K562 (cell line): ENCODE measurements around the gene SPEF1. TPM values are rescaled to one million over a fixed set of nuclear protein-coding genes. Genes with fewer than 3 reads are reported as not detected.

Experiments
- DPF2 ChIP-seq: fragments of 450-650 bp; IDR thresholded peaks from 2 replicates; pipeline ENCODE4 v1.6.1; 2016
- ESRRA ChIP-seq: fragments of 450-650 bp; IDR thresholded peaks from 2 replicates; pipeline ENCODE4 v1.6.1; 2014; ENCODE audit warnings: low read depth, mild to moderate bottlenecking, moderate library complexity, borderline replicate concordance
- ETS1 ChIP-seq: conservative IDR thresholded peaks from 2 replicates; pipeline ENCODE4 v1.6.1; 2011; ENCODE audit warnings: low read depth, mild to moderate bottlenecking, low read length; ENCODE audit not compliant: control insufficient read depth
- ETV1 ChIP-seq: fragments of 450-650 bp; conservative IDR thresholded peaks from 2 replicates; pipeline ENCODE4 v1.6.1; 2016; ENCODE audit warnings: missing genetic modification characterization, control low read depth, low read depth, missing compliant biosample characterization
- FOSL1 ChIP-seq: fragments of 200-800 bp; sonication (Bioruptor generic); conservative IDR thresholded peaks from 2 replicates; pipeline ENCODE4 v1.6.1; 2016; ENCODE audit warnings: missing genetic modification characterization, missing compliant biosample characterization
- HMG20A ChIP-seq: fragments of 450-650 bp; formaldehyde crosslinking; conservative IDR thresholded peaks from 2 replicates; pipeline ENCODE4 v1.4.0; 2020; ENCODE audit warnings: mild to moderate bottlenecking, mixed read lengths
- IFI16 ChIP-seq: fragments of 250-450 bp; sonication (Bioruptor Pico); IDR thresholded peaks from 2 replicates; pipeline ENCODE4 v2.1.2; 2022; ENCODE audit warnings: mild to moderate bottlenecking, inconsistent platforms
- ILK ChIP-seq: fragments of 450-650 bp; IDR thresholded peaks from 2 replicates; pipeline ENCODE4 v1.6.1; 2016; ENCODE audit warnings: missing genetic modification characterization, low read depth, mild to moderate bottlenecking, missing compliant biosample characterization, moderate library complexity, borderline replicate concordance
- JUNB ChIP-seq: fragments of 450-650 bp; formaldehyde crosslinking; conservative IDR thresholded peaks from 2 replicates; pipeline ENCODE4 v1.4.0; 2020; ENCODE audit warnings: mild to moderate bottlenecking
- KAT2B ChIP-seq: IDR thresholded peaks from one replicate; pipeline ENCODE4 v1.6.1; 2012; ENCODE audit warnings: low read depth, mild to moderate bottlenecking, control low read depth, inconsistent platforms, low read length, moderate library complexity
- KAT7 ChIP-seq: sonication (generic); formaldehyde crosslinking; IDR thresholded peaks from 2 replicates; pipeline ENCODE4 v1.8.0; 2022; ENCODE audit warnings: missing genetic modification reagents, mild to moderate bottlenecking, borderline replicate concordance
- KDM4B ChIP-seq, 2 experiments: fragments of 450-650 bp in 1 of 2; sonication (generic) in 1 of 2; IDR thresholded peaks; 2 replicates each; pipeline ENCODE4 v1.6.1; 2016 to 2017; ENCODE audit warnings: borderline replicate concordance in 2 of 2, antibody characterized with exemption in 1 of 2, low read depth in 1 of 2, mild to moderate bottlenecking in 1 of 2
- KLF1 ChIP-seq: fragments of 450-650 bp; IDR thresholded peaks from 2 replicates; pipeline ENCODE4 v1.6.1; 2016; ENCODE audit warnings: missing genetic modification characterization, missing compliant biosample characterization
- MCM2 ChIP-seq: fragments of 450-650 bp; IDR thresholded peaks from 2 replicates; pipeline ENCODE4 v1.6.1; 2017; ENCODE audit warnings: low read depth, mild to moderate bottlenecking
- PTRF ChIP-seq: fragments of 450-650 bp; IDR thresholded peaks from 2 replicates; pipeline ENCODE4 v1.6.1; 2016; ENCODE audit warnings: mild to moderate bottlenecking, missing genetic modification characterization, missing compliant biosample characterization
- SOX6 ChIP-seq: fragments of 450-650 bp; IDR thresholded peaks from 2 replicates; pipeline ENCODE4 v1.6.1; 2014; ENCODE audit warnings: mild to moderate bottlenecking
- ZNF165 ChIP-seq: fragments of 250-450 bp; sonication (Bioruptor Pico); IDR thresholded peaks from 2 replicates; pipeline ENCODE4 v1.4.0; 2020; ENCODE audit warnings: borderline replicate concordance
- ZNF24 ChIP-seq: fragments of 450-650 bp; IDR thresholded peaks from 2 replicates; pipeline ENCODE4 v1.6.1; 2016
- ZNF384 ChIP-seq: IDR thresholded peaks from 2 replicates; pipeline ENCODE4 v1.6.1; 2012; ENCODE audit warnings: low read depth, low read length, improper control_type of control experiment
- polyA plus RNA-seq, 8 experiments: library from polyadenylated mRNA; depleted of rRNA in 4 of 8; stranded (reverse) in 5 of 8; unstranded in 3 of 8; fragments of >200 nt; fragmentation: Nextera tagmentation in 2 of 8; fragmentation: Illumina TruSeq in 1 of 8; extraction: Ambion mirVana in 2 of 8; extraction: Trizol in 1 of 8; gene quantifications; 2 replicates each; pipeline versions ENCODE4 v1.2.1 to v1.2.3, GENCODE V29; 2011 to 2014; ENCODE audit warnings: inconsistent platforms in 1 of 8, missing spikeins in 1 of 8
- total RNA-seq, 7 experiments: library from RNA; depleted of rRNA in 6 of 7; stranded (reverse); fragments of >200 nt in 6 of 7; fragmentation: Illumina TruSeq in 2 of 7; extraction: Trizol in 2 of 7; gene quantifications; 2 replicates each; pipeline versions ENCODE4 v1.2.1 to v1.2.3, GENCODE V29; 2011 to 2021; ENCODE audit warnings: low replicate concordance in 1 of 7
- TF ChIP-seq, protein P1 (sequence below): fragments of 250-450 bp; sonication (Bioruptor Pico); IDR thresholded peaks from 2 replicates; pipeline ENCODE4 v1.8.0; 2021; ENCODE audit warnings: borderline replicate concordance, mild to moderate bottlenecking, moderate library complexity; ENCODE audit not compliant: poor library complexity, severe bottlenecking
- TF ChIP-seq, protein P2 (sequence below): IDR thresholded peaks from 2 replicates; pipeline ENCODE4 v1.6.1; 2014; ENCODE audit warnings: antibody characterized with exemption
- TF ChIP-seq, protein P3 (sequence below): fragments of 250-450 bp; sonication (Bioruptor Pico); IDR thresholded peaks from 2 replicates; pipeline ENCODE4 v1.4.0; 2020; ENCODE audit warnings: mild to moderate bottlenecking, moderate library complexity, borderline replicate concordance

Gene SPEF1
- total and polyA plus RNA-seq, 9 of the 15 experiments (the other 6 are each of a cell fraction or from before 2014, with no cell fraction given), result not detected

GRCh38 chr20:3795511-3796468 lies 14.5 kb upstream of the SPEF1 start, which contains the start of gene CDC25B (continued):
- TF ChIP-seq, protein P1, sequence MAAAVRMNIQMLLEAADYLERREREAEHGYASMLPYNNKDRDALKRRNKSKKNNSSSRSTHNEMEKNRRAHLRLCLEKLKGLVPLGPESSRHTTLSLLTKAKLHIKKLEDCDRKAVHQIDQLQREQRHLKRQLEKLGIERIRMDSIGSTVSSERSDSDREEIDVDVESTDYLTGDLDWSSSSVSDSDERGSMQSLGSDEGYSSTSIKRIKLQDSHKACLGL (CRISPR knock-in tag), result no peak
- no peak for TF ChIP-seq ZNF165
- TF ChIP-seq ZNF24, result peak; percentile 96
- TF ChIP-seq ETS1, result no peak
- no peak for TF ChIP-seq MCM2
- no peak for TF ChIP-seq JUNB (CRISPR knock-in tag)
- TF ChIP-seq IFI16, result no peak
- no peak for TF ChIP-seq HMG20A (CRISPR knock-in tag)
- peak; percentile 89; the same call in 1 of the 2 replicates for TF ChIP-seq KAT7 (CRISPR knock-in tag)
- TF ChIP-seq KAT2B, result no peak
- TF ChIP-seq ETV1 (tag), result peak; percentile 88
- no peak for TF ChIP-seq PTRF
- no peak for TF ChIP-seq ZNF384
- no peak for TF ChIP-seq ILK (tag)
- peak; percentile 99 for TF ChIP-seq ESRRA
- TF ChIP-seq, protein P2, sequence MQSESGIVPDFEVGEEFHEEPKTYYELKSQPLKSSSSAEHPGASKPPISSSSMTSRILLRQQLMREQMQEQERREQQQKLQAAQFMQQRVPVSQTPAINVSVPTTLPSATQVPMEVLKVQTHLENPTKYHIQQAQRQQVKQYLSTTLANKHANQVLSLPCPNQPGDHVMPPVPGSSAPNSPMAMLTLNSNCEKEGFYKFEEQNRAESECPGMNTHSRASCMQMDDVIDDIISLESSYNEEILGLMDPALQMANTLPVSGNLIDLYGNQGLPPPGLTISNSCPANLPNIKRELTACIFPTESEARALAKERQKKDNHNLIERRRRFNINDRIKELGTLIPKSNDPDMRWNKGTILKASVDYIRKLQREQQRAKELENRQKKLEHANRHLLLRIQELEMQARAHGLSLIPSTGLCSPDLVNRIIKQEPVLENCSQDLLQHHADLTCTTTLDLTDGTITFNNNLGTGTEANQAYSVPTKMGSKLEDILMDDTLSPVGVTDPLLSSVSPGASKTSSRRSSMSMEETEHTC, result peak; percentile 57; the same call in 1 of the 2 replicates
- TF ChIP-seq FOSL1 (tag), result no peak
- TF ChIP-seq, protein P3, sequence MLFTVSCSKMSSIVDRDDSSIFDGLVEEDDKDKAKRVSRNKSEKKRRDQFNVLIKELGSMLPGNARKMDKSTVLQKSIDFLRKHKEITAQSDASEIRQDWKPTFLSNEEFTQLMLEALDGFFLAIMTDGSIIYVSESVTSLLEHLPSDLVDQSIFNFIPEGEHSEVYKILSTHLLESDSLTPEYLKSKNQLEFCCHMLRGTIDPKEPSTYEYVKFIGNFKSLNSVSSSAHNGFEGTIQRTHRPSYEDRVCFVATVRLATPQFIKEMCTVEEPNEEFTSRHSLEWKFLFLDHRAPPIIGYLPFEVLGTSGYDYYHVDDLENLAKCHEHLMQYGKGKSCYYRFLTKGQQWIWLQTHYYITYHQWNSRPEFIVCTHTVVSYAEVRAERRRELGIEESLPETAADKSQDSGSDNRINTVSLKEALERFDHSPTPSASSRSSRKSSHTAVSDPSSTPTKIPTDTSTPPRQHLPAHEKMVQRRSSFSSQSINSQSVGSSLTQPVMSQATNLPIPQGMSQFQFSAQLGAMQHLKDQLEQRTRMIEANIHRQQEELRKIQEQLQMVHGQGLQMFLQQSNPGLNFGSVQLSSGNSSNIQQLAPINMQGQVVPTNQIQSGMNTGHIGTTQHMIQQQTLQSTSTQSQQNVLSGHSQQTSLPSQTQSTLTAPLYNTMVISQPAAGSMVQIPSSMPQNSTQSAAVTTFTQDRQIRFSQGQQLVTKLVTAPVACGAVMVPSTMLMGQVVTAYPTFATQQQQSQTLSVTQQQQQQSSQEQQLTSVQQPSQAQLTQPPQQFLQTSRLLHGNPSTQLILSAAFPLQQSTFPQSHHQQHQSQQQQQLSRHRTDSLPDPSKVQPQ, result no peak
- no peak for TF ChIP-seq SOX6
- TF ChIP-seq DPF2, result peak; percentile 29; the same call in 1 of the 2 replicates
- no peak for TF ChIP-seq KLF1 (tag)
- peak in 1 of 2 experiments; percentile 34; a peak in 1 of 4 replicates for TF ChIP-seq KDM4B (IDR thresholded peaks at IDR 0.05; ENCODE audit: borderline replicate concordance in 2 of 2, low read depth in 1 of 2)
